ENCODE results near the gene KIF21B.

DNA sequence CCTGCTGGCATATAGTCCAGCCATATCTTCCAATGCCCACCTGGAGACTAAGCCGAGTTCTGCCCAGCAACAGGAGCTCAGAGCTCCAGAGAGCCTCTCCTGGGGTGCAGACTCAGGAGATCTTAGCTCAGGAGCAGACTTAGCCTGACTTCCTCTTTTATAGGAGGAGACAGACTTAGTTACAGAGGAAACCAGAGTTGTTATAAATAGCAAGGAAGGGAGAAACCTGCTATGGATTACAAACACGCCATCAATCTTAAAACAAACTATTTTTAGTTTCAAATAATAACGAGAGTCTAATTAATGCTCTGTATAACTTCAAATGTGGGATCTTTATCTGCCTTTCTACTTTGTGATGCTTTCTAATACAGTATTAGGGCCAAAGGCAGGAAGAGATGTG lies 3.3 kb upstream of the KIF21B start:
- TF ChIP-seq POLR2A (IDR thresholded peaks at IDR 0.05), result no peak
- TF ChIP-seq, protein P1, sequence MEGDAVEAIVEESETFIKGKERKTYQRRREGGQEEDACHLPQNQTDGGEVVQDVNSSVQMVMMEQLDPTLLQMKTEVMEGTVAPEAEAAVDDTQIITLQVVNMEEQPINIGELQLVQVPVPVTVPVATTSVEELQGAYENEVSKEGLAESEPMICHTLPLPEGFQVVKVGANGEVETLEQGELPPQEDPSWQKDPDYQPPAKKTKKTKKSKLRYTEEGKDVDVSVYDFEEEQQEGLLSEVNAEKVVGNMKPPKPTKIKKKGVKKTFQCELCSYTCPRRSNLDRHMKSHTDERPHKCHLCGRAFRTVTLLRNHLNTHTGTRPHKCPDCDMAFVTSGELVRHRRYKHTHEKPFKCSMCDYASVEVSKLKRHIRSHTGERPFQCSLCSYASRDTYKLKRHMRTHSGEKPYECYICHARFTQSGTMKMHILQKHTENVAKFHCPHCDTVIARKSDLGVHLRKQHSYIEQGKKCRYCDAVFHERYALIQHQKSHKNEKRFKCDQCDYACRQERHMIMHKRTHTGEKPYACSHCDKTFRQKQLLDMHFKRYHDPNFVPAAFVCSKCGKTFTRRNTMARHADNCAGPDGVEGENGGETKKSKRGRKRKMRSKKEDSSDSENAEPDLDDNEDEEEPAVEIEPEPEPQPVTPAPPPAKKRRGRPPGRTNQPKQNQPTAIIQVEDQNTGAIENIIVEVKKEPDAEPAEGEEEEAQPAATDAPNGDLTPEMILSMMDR (IDR thresholded peaks at IDR 0.05), result no peak

All from thyroid gland (tissue), 4 donors.